HUES6 (cell line): ENCODE measurements around the gene FARP2.

Experiments
- H3K27ac ChIP-seq: 2 replicates; pipeline ENCODE4 v1.7.0; 2013; ENCODE audit warnings: low read depth, mild to moderate bottlenecking, low read length, inconsistent platforms
- H3K27me3 ChIP-seq: 2 replicates; pipeline ENCODE4 v1.6.1; 2013; ENCODE audit warnings: low read length; ENCODE audit not compliant: control insufficient read depth, insufficient read depth
- H3K36me3 ChIP-seq: 2 replicates; pipeline ENCODE4 v1.6.1; 2013; ENCODE audit warnings: low read length; ENCODE audit not compliant: control insufficient read depth, insufficient read depth
- H3K4me1 ChIP-seq: 2 replicates; pipeline ENCODE4 v1.6.1; 2013; ENCODE audit warnings: low read length; ENCODE audit not compliant: control insufficient read depth, insufficient read depth
- H3K4me3 ChIP-seq: 2 replicates; pipeline ENCODE4 v1.5.1; 2013; ENCODE audit warnings: low read depth, low read length
- H3K9ac ChIP-seq: one replicate; pipeline ENCODE4 v1.6.1; 2013; ENCODE audit warnings: mild to moderate bottlenecking, low read length
- H3K9me3 ChIP-seq: 2 replicates; pipeline ENCODE4 v1.6.1; 2013; ENCODE audit warnings: low read depth, low read length; ENCODE audit not compliant: control insufficient read depth, insufficient read depth

The FARP2 gene

GRCh38 chr2:241461693-241462677, 105.9 kb downstream of the FARP2 start:
- Histone ChIP-seq H3K4me1 (no peaks in the 10 kb centered on the region), H3K27ac (no peak overlapping the region), H3K27me3 (no peaks in the 10 kb centered on the region), H3K4me3 (no peak overlapping the region), H3K36me3 (no peaks in the 10 kb centered on the region), H3K9ac (no peak overlapping the region), H3K9me3 (no peaks in the 10 kb centered on the region)

- no peak overlapping the region for H3K27ac ChIP-seq
- no peaks in the 10 kb centered on the region for H3K36me3 ChIP-seq
- no peaks in the 10 kb centered on the region for H3K9me3 ChIP-seq
- no peaks in the 10 kb centered on the region for H3K27me3 ChIP-seq
- H3K9ac ChIP-seq = no peak overlapping the region
- no peaks in the 10 kb centered on the region for H3K4me1 ChIP-seq
- H3K4me3 ChIP-seq = no peak overlapping the region
Measured at GRCh38 chr2:241463276-241464135, 107.4 kb downstream of the FARP2 start.

GRCh38 chr2:241465543-241465942, 109.5 kb downstream of the FARP2 start:
- Histone ChIP-seq H3K4me3 (no peak overlapping the region), H3K4me1 (no peaks in the 10 kb centered on the region), H3K9me3 (no peaks in the 10 kb centered on the region), H3K9ac (no peak overlapping the region), H3K27me3 (no peaks in the 10 kb centered on the region), H3K27ac (no peak overlapping the region), H3K36me3 (no peaks in the 10 kb centered on the region)

GRCh38 chr2:241466230-241466629, 110.1 kb downstream of the FARP2 start:
- H3K4me3 ChIP-seq = no peak overlapping the region
- no peaks in the 10 kb centered on the region for H3K4me1 ChIP-seq
- no peaks in the 10 kb centered on the region for H3K9me3 ChIP-seq
- no peaks in the 10 kb centered on the region for H3K27me3 ChIP-seq
- H3K36me3 ChIP-seq = no peaks in the 10 kb centered on the region
- H3K9ac ChIP-seq = no peak overlapping the region
- no peak overlapping the region for H3K27ac ChIP-seq

- H3K36me3 ChIP-seq = no peaks in the 10 kb centered on the region
- H3K4me1 ChIP-seq = no peaks in the 10 kb centered on the region
- no peak overlapping the region for H3K4me3 ChIP-seq
- no peak overlapping the region for H3K9ac ChIP-seq
- H3K9me3 ChIP-seq = no peaks in the 10 kb centered on the region
- no peak overlapping the region for H3K27ac ChIP-seq
- peaks cover 6% of the 10 kb centered on the region; the same call in 1 of the 2 replicates for H3K27me3 ChIP-seq
Measured at GRCh38 chr2:241467777-241468475, 111.8 kb downstream of the FARP2 start.

- Histone ChIP-seq H3K9ac (no peak overlapping the region), H3K27me3 (peaks cover 6% of the 10 kb centered on the region; the same call in 1 of the 2 replicates), H3K36me3 (no peaks in the 10 kb centered on the region), H3K27ac (no peak overlapping the region), H3K4me3 (no peak overlapping the region), H3K9me3 (no peaks in the 10 kb centered on the region), H3K4me1 (no peaks in the 10 kb centered on the region)
Measured at GRCh38 chr2:241468476-241468781, 112.3 kb downstream of the FARP2 start.

GRCh38 chr2:241469746-241470145, 113.7 kb downstream of the FARP2 start:
- Histone ChIP-seq H3K9me3 (no peaks in the 10 kb centered on the region), H3K27ac (no peak overlapping the region), H3K36me3 (no peaks in the 10 kb centered on the region), H3K27me3 (peaks cover 6% of the 10 kb centered on the region; the same call in 1 of the 2 replicates), H3K4me3 (no peak overlapping the region), H3K4me1 (no peaks in the 10 kb centered on the region), H3K9ac (no peak overlapping the region)

- Histone ChIP-seq H3K9ac (no peak overlapping the region), H3K36me3 (no peaks in the 10 kb centered on the region), H3K27ac (no peak overlapping the region), H3K4me3 (no peak overlapping the region), H3K9me3 (no peaks in the 10 kb centered on the region), H3K27me3 (peaks cover 6% of the 10 kb centered on the region; the same call in 1 of the 2 replicates), H3K4me1 (no peaks in the 10 kb centered on the region)
Measured at GRCh38 chr2:241473399-241473798, 117.3 kb downstream of the FARP2 start.

- Histone ChIP-seq H3K4me3 (no peak overlapping the region), H3K36me3 (peaks cover 4% of the 10 kb centered on the region; the same call in 1 of the 2 replicates), H3K4me1 (no peaks in the 10 kb centered on the region), H3K27me3 (peaks cover 6% of the 10 kb centered on the region; the same call in 1 of the 2 replicates), H3K9ac (no peak overlapping the region), H3K9me3 (no peaks in the 10 kb centered on the region), H3K27ac (no peak overlapping the region)
Measured at GRCh38 chr2:241475267-241475666, 119.2 kb downstream of the FARP2 start.

- H3K27ac ChIP-seq = no peak overlapping the region
- no peaks in the 10 kb centered on the region for H3K27me3 ChIP-seq
- H3K4me1 ChIP-seq = no peaks in the 10 kb centered on the region
- peaks cover 4% of the 10 kb centered on the region; the same call in 1 of the 2 replicates for H3K36me3 ChIP-seq
- no peaks in the 10 kb centered on the region for H3K9me3 ChIP-seq
- H3K9ac ChIP-seq = no peak overlapping the region
- H3K4me3 ChIP-seq = no peak overlapping the region
Measured at GRCh38 chr2:241478166-241478565, 122.1 kb downstream of the FARP2 start.
